ENCODE measurements around the gene LRRFIP1. TPM values are rescaled to one million over a fixed set of nuclear protein-coding genes. Genes with fewer than 3 reads are reported as not detected.

The LRRFIP1 gene
- total and polyA plus RNA-seq, 2 of the 13 experiments (the other 11 are each of a cell fraction or from before 2014, with no cell fraction given): 15.9 to 40.5 TPM

DNA sequence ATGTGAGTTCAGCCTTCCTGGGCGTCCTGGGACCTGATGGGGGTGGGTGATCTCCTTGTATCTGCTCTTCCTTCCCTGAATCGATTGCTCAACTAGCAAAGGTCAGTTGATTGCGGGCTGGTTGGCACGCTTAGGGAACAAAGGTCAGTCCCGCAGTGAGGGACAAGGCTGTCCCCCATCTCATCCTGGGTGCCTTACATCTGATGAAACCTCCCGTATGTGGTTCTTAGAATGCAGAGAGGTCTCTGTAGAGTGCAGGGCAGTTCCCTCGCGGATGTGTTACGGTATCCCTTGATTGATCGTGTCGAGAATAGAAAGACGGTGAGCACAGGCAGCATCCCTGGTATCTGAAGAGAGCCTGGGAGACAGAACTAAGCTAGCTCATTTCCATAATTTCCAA lies 114.8 kb downstream of the LRRFIP1 start (continued):
- TF ChIP-seq ZSCAN29 (CRISPR knock-in tag; conservative IDR thresholded peaks at IDR 0.05): no peak
- TF ChIP-seq HOXD1 (CRISPR knock-in tag; IDR thresholded peaks at IDR 0.05): 0 out of 2 replicates have a peak, but pooled peaks have one; percentile 55
- no peak for TF ChIP-seq THYN1 (CRISPR knock-in tag; IDR thresholded peaks at IDR 0.05; ENCODE audit: borderline replicate concordance, low read depth)
- peak; percentile 72; the same call in 1 of the 2 replicates for TF ChIP-seq CBX5 (CRISPR knock-in tag; IDR thresholded peaks at IDR 0.05; ENCODE audit: borderline replicate concordance)
- TF ChIP-seq, protein P1, sequence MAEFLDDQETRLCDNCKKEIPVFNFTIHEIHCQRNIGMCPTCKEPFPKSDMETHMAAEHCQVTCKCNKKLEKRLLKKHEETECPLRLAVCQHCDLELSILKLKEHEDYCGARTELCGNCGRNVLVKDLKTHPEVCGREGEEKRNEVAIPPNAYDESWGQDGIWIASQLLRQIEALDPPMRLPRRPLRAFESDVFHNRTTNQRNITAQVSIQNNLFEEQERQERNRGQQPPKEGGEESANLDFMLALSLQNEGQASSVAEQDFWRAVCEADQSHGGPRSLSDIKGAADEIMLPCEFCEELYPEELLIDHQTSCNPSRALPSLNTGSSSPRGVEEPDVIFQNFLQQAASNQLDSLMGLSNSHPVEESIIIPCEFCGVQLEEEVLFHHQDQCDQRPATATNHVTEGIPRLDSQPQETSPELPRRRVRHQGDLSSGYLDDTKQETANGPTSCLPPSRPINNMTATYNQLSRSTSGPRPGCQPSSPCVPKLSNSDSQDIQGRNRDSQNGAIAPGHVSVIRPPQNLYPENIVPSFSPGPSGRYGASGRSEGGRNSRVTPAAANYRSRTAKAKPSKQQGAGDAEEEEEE (CRISPR knock-in tag; IDR thresholded peaks at IDR 0.05; ENCODE audit: borderline replicate concordance): no peak
- TF ChIP-seq CERS6 (CRISPR knock-in tag; IDR thresholded peaks at IDR 0.05): no peak
- TF ChIP-seq BORCS8-MEF2B (CRISPR knock-in tag; IDR thresholded peaks at IDR 0.05): no peak
- TF ChIP-seq HNF4A (CRISPR knock-in tag; IDR thresholded peaks at IDR 0.05): peak; percentile 99
- TF ChIP-seq ESRRA (CRISPR knock-in tag; IDR thresholded peaks at IDR 0.05; ENCODE audit: low read depth): peak; percentile 26; the same call in 1 of the 2 replicates
- TF ChIP-seq ZNF816 (CRISPR knock-in tag; IDR thresholded peaks at IDR 0.05; ENCODE audit: borderline replicate concordance): no peak
- peak; percentile 94 for TF ChIP-seq HNF4G (IDR thresholded peaks at IDR 0.05; ENCODE audit: borderline replicate concordance, low read depth, low read length)
- peak; percentile 97 for TF ChIP-seq HNF4G (CRISPR knock-in tag; IDR thresholded peaks at IDR 0.05; ENCODE audit: borderline replicate concordance, low read depth)
- no peak for TF ChIP-seq GZF1 (CRISPR knock-in tag; IDR thresholded peaks at IDR 0.05)
- no peak for TF ChIP-seq FOXO4 (CRISPR knock-in tag; conservative IDR thresholded peaks at IDR 0.05)
- TF ChIP-seq U2AF1 (optimal IDR thresholded peaks at IDR 0.05; ENCODE audit: low read depth, low read length): no peak
- TF ChIP-seq, protein P2, sequence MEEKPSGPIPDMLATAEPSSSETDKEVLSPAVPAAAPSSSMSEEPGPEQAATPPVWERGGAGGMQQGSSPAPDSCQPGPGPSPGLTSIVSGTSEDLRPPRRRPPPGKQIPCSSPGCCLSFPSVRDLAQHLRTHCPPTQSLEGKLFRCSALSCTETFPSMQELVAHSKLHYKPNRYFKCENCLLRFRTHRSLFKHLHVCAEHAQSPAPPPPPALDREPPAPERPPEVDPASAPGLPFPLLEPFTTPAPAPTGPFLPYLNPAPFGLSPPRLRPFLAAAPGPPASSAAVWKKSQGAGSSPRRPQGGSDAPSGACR (CRISPR knock-in tag; IDR thresholded peaks at IDR 0.05): peak; percentile 9; the same call in 1 of the 2 replicates
- no peak for TF ChIP-seq CENPT (CRISPR knock-in tag; IDR thresholded peaks at IDR 0.05; ENCODE audit: low read depth)
- peak; percentile 87 for TF ChIP-seq NCOA2 (CRISPR knock-in tag; IDR thresholded peaks at IDR 0.05)
- no peak; the same call in 1 of the 2 replicates for TF ChIP-seq ZNF12 (CRISPR knock-in tag; IDR thresholded peaks at IDR 0.05)
- no peak for TF ChIP-seq ZNF33B (CRISPR knock-in tag; IDR thresholded peaks at IDR 0.05)
- TF ChIP-seq ZNF776 (CRISPR knock-in tag; IDR thresholded peaks at IDR 0.05): no peak
- TF ChIP-seq FOXP4 (CRISPR knock-in tag; IDR thresholded peaks at IDR 0.05): peak; percentile 76
- TF ChIP-seq ZEB1 (IDR thresholded peaks at IDR 0.05; ENCODE audit: insufficient replicate concordance, low read depth): peak; percentile 51
- no peak for TF ChIP-seq ZNF879 (CRISPR knock-in tag; IDR thresholded peaks at IDR 0.05)
- no peak for TF ChIP-seq STAT5B (CRISPR knock-in tag; IDR thresholded peaks at IDR 0.05)

Data from HepG2 (cell line).